ENCODE measurements around the gene ALDH1A2. TPM values are rescaled to one million over a fixed set of nuclear protein-coding genes. Genes with fewer than 3 reads are reported as not detected.
"Not testable (repeated sequence)": the region's sequence is repeated elsewhere in the genome, so short reads cannot be mapped to it uniquely, and the experiment has no call there.

Gene ALDH1A2
- total RNA-seq, 6 experiments from 2014 or later, result 4.3 to 33.2 (median 10.8) TPM

DNA sequence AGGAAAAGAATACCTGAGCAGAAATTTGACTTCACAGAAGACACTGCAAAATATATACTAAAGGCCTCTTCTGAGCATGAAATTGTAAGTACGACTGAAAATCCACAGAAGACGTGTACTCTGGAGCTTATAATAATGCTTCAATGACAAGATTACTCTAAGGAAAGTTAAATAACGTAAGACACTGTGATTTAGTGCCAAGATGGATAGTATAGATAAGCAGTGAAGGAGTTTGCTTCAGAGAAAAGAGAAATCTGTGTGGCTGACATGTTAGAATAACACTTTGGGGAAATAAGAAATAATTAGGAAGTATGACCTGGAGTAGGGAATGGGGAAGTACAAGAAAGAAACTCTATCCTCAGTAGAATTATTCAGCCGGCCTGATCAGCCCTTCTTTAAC, 28.9 kb downstream of the ALDH1A2 start:
- Histone ChIP-seq H3K4me1 (peaks cover 0 to 10% (median 0%) of the 10 kb centered on the region in 4 donors), H3K36me3 (no peaks in the 10 kb centered on the region), H3K4me3 (no peak overlapping the region), H3K27ac (no peak overlapping the region), H3K9me3 (no peaks in the 10 kb centered on the region), H3K27me3 (no peaks in the 10 kb centered on the region)
- no peak for ATAC-seq
- intact Hi-C loops (cut with DNase I), result no loop called here
- 73% methylated on average over 4 of the region's 4 CpGs for WGBS (ENCODE audit: insufficient coverage, low coverage, low lambda C conversion rate, missing lambda C conversion rate)
- TF ChIP-seq, protein P1, sequence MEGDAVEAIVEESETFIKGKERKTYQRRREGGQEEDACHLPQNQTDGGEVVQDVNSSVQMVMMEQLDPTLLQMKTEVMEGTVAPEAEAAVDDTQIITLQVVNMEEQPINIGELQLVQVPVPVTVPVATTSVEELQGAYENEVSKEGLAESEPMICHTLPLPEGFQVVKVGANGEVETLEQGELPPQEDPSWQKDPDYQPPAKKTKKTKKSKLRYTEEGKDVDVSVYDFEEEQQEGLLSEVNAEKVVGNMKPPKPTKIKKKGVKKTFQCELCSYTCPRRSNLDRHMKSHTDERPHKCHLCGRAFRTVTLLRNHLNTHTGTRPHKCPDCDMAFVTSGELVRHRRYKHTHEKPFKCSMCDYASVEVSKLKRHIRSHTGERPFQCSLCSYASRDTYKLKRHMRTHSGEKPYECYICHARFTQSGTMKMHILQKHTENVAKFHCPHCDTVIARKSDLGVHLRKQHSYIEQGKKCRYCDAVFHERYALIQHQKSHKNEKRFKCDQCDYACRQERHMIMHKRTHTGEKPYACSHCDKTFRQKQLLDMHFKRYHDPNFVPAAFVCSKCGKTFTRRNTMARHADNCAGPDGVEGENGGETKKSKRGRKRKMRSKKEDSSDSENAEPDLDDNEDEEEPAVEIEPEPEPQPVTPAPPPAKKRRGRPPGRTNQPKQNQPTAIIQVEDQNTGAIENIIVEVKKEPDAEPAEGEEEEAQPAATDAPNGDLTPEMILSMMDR (IDR thresholded peaks at IDR 0.05), result no peak
- no peak for TF ChIP-seq POLR2A (IDR thresholded peaks at IDR 0.05)
- DNase-seq, result no peak

DNA sequence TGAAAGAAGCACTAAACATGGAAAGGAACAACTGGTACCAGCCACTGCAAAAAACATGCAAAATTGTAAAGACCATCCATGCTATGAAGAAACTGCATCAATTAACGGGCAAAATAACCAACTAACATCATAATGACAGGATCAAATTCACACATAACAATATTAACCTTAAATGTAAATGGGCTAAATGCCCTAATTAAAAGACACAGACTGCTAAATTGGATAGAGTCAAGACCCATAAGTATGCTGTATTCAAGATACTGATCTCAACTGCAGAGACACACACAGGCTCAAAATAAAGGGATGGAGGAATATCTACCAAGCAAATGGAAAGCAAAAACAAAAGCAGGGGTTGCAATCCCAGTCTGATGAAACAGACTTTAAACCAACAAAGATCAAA, 37.1 kb downstream of the ALDH1A2 start:
- H3K27ac ChIP-seq; intact Hi-C loops (cut with DNase I); H3K4me3 ChIP-seq; H3K27me3 ChIP-seq; H3K36me3 ChIP-seq; ATAC-seq; H3K9me3 ChIP-seq; H3K4me1 ChIP-seq; DNase-seq: not testable (repeated sequence)
- WGBS (ENCODE audit: insufficient coverage, low coverage, low lambda C conversion rate, missing lambda C conversion rate), result 62% methylated on average over 1 of the region's 1 CpG

DNA sequence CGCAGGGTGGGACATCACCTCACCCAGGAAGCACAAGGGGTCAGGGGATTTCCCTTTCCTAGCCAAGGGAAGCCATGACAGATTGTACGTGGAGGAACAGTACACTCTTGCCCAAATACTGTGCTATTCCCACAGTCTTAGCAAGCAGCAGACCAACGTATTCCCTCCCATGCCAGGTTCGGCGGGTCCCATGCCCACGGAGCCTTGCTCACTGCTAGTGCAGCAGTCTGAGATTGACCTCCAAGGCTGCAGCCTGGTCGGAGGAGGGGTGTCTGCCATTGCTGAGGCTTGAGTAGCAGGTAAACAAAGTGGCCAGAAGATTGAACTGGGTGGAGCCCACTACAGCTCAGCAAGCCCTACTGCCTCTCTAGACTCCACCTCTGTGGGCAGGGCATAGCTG, 39.0 kb downstream of the ALDH1A2 start:
- DNase-seq (no peak), ATAC-seq (no peak)
- 60% methylated on average over 1 of the region's 7 CpGs for WGBS (ENCODE audit: insufficient coverage, low coverage, low lambda C conversion rate, missing lambda C conversion rate)
- Histone ChIP-seq H3K27me3 (no peaks in the 10 kb centered on the region), H3K4me3 (no peak overlapping the region), H3K36me3 (no peaks in the 10 kb centered on the region), H3K27ac (no peak overlapping the region), H3K4me1 (no peaks in the 10 kb centered on the region), H3K9me3 (peaks cover 0 to 10% (median 0%) of the 10 kb centered on the region in 4 donors)
- intact Hi-C loops (cut with DNase I), result no loop called here
- TF ChIP-seq, protein P1 (IDR thresholded peaks at IDR 0.05), result no peak
- no peak for TF ChIP-seq POLR2A (IDR thresholded peaks at IDR 0.05)

DNA sequence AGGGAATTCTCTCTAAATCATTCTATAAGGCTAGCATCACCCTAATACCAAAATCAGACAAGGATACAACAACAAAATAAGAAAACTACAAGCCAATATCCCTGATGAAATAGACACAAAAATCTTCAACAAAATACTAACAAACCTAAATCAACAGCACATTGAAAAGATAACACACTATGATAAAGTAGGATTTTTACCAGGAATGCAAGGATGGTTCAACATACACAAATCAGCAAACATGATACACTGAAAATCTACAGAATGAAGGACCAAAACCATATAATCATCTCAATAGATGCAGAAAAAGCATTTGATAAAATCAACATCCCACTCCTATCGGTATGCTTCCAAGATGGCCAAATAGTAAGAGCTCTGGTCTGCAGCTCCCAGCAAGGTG, 39.5 kb downstream of the ALDH1A2 start:
- no peaks in the 10 kb centered on the region for H3K4me1 ChIP-seq
- TF ChIP-seq, protein P1 (IDR thresholded peaks at IDR 0.05), result no peak
- TF ChIP-seq POLR2A (IDR thresholded peaks at IDR 0.05), result no peak
- no peak overlapping the region for H3K27ac ChIP-seq
- no peaks in the 10 kb centered on the region for H3K27me3 ChIP-seq
- no peak overlapping the region for H3K4me3 ChIP-seq
- intact Hi-C loops (cut with DNase I), result no loop called here
- H3K9me3 ChIP-seq, result peaks cover 0 to 10% (median 0%) of the 10 kb centered on the region in 4 donors
- DNase-seq, result no peak
- no peak for ATAC-seq
- 80% methylated on average over 1 of the region's 1 CpG for WGBS (ENCODE audit: insufficient coverage, low coverage, low lambda C conversion rate, missing lambda C conversion rate)
- H3K36me3 ChIP-seq, result no peaks in the 10 kb centered on the region

DNA sequence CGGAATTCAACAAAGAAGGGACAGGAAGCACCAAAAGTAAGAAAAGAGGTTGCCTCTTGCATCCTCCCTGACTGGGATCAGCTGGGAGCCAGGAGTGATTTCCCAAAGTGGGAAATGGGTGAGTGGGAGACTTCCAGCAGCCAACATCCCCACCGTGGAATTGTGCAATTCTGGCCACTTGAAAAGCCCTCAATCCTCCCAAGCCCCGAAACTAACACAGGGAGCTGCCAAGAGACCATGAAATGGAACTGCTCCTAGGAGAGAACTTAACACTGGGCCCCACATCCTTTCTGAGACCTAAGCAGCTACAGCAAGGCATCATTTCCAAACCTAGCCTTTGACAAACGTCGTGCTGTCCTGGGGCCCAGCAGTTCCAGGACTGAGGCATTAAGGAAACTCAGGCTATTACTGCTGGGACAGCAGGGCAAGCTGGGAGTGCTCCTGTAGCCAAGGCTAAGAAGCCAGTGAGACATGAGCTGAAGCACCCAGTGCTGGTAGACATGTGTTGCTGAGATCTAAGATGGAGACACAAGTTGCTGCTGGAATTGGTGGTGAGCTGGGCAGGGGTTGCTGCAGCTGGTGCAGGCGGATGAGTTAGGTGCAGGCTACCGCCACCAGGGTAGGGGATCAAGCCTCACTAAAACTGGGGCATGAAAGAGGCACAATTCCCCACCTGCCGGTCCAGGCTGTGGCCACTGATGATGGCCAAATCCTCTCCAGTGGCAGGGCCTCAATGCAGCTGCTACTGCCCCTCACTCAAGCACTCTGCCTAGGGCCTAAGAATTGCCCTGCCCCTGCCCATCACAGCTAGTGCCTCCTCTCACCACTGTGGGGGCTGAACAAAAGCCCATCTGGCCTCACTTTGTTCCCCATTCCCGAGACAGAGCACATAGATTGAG, 43.9 kb downstream of the ALDH1A2 start:
- no peak for DNase-seq
- intact Hi-C loops (cut with DNase I), result no loop called here
- no peak for ATAC-seq
- Histone ChIP-seq H3K4me3 (no peak overlapping the region), H3K4me1 (no peaks in the 10 kb centered on the region), H3K27me3 (no peaks in the 10 kb centered on the region), H3K36me3 (no peaks in the 10 kb centered on the region), H3K9me3 (peaks cover 0 to 10% (median 0%) of the 10 kb centered on the region in 4 donors), H3K27ac (no peak overlapping the region)
- TF ChIP-seq, protein P1 (IDR thresholded peaks at IDR 0.05), result no peak
- no peak for TF ChIP-seq POLR2A (IDR thresholded peaks at IDR 0.05)
- WGBS (ENCODE audit: insufficient coverage, low coverage, low lambda C conversion rate, missing lambda C conversion rate), result 66% methylated on average over 4 of the region's 9 CpGs

All from right lobe of liver (tissue), 6 donors.